Liver (tissue), 9 donors: ENCODE results near the gene HOXA7. TPM values are rescaled to one million over a fixed set of nuclear protein-coding genes. Genes with fewer than 3 reads are reported as not detected.

Experiments used
- DNase-seq: peaks from one replicate; pipeline ENCODE4 v3.0.0-alpha.2; 2017; ENCODE audit warnings: low spot score
- H3K27ac ChIP-seq, 2 donors: one replicate each; pipeline ENCODE4 v1.7.0; 2013; ENCODE audit warnings: inconsistent platforms in 2 of 2, low read length in 2 of 2, control low read depth in 1 of 2, low read depth in 1 of 2, mild to moderate bottlenecking in 1 of 2
- H3K27me3 ChIP-seq, 4 donors: one replicate each; pipeline versions ENCODE4 v1.6.1 to v1.7.0; 2013; ENCODE audit warnings: low read length in 3 of 4, inconsistent platforms in 1 of 4, mild to moderate bottlenecking in 1 of 4, moderate library complexity in 1 of 4; ENCODE audit not compliant: control insufficient read depth in 4 of 4, insufficient read depth in 4 of 4
- H3K36me3 ChIP-seq, 4 donors: one replicate each; pipeline versions ENCODE4 v1.6.1 to v1.7.0; 2013; ENCODE audit warnings: low read length in 3 of 4, mild to moderate bottlenecking in 3 of 4, low read depth in 1 of 4, moderate library complexity in 1 of 4; ENCODE audit not compliant: control insufficient read depth in 4 of 4, insufficient read depth in 3 of 4
- H3K4me1 ChIP-seq, 4 donors: one replicate each; pipeline versions ENCODE4 v1.6.1 to v1.7.0; 2013; ENCODE audit warnings: low read length in 3 of 4, mild to moderate bottlenecking in 3 of 4, moderate library complexity in 1 of 4; ENCODE audit not compliant: control insufficient read depth in 4 of 4, insufficient read depth in 4 of 4
- H3K4me3 ChIP-seq, 3 donors: one replicate each; pipeline versions ENCODE4 v1.6.1 to v1.7.0; 2013; ENCODE audit warnings: low read length in 3 of 3, control low read depth in 1 of 3, low read depth in 1 of 3, mild to moderate bottlenecking in 1 of 3
- H3K9ac ChIP-seq, 2 donors: one replicate each; pipeline ENCODE4 v1.7.0; 2013; ENCODE audit warnings: low read length in 2 of 2, mild to moderate bottlenecking in 2 of 2, moderate library complexity in 2 of 2, control low read depth in 1 of 2, low read depth in 1 of 2
- H3K9me3 ChIP-seq, 4 donors: one replicate each; pipeline versions ENCODE4 v1.6.1 to v1.7.0; 2013; ENCODE audit warnings: low read length in 3 of 4; ENCODE audit not compliant: control insufficient read depth in 4 of 4
- CTCF ChIP-seq: fragments of 150-350 bp; IDR thresholded peaks from 2 replicates; pipeline ENCODE4 v1.5.1; 2017; ENCODE audit warnings: improper control_type of control experiment, low read depth, low read length; ENCODE audit not compliant: missing input control
- EGR1 ChIP-seq, 2 donors: IDR thresholded peaks; 2 replicates each; pipeline ENCODE4 v1.6.1; 2016 to 2018; ENCODE audit warnings: antibody characterized with exemption in 2 of 2, low read depth in 2 of 2
- FOXA1 ChIP-seq: IDR thresholded peaks from 2 replicates; pipeline ENCODE4 v1.6.1; 2016; ENCODE audit warnings: antibody characterized with exemption
- GABPA ChIP-seq, 2 donors: IDR thresholded peaks in 1 of 2; conservative IDR thresholded peaks in 1 of 2; 2 replicates each; pipeline ENCODE4 v1.6.1; 2016; ENCODE audit warnings: antibody characterized with exemption in 2 of 2, mild to moderate bottlenecking in 1 of 2, moderate library complexity in 1 of 2
- HNF4A ChIP-seq, 2 donors: conservative IDR thresholded peaks; 2 replicates each; pipeline ENCODE4 v1.6.1; 2016; ENCODE audit warnings: antibody characterized with exemption in 2 of 2, mild to moderate bottlenecking in 2 of 2
- JUND ChIP-seq, 2 donors: IDR thresholded peaks; 2 replicates each; pipeline ENCODE4 v1.6.1; 2016; ENCODE audit warnings: antibody characterized with exemption in 2 of 2
- RAD21 ChIP-seq, 2 donors: IDR thresholded peaks; 2 replicates each; pipeline ENCODE4 v1.6.1; 2016; ENCODE audit warnings: antibody characterized with exemption in 2 of 2, mild to moderate bottlenecking in 2 of 2
- REST ChIP-seq: IDR thresholded peaks from 2 replicates; pipeline ENCODE4 v1.6.1; 2016; ENCODE audit warnings: antibody characterized with exemption, mild to moderate bottlenecking
- RXRA ChIP-seq, 2 donors: IDR thresholded peaks; 2 replicates each; pipeline ENCODE4 v1.6.1; 2017 to 2018; ENCODE audit warnings: antibody characterized with exemption in 2 of 2, mild to moderate bottlenecking in 1 of 2
- ZBTB33 ChIP-seq: IDR thresholded peaks from 2 replicates; pipeline ENCODE4 v1.6.1; 2016; ENCODE audit warnings: antibody characterized with exemption
- WGBS: extraction: QIAGEN DNeasy Blood & Tissue Kit; methylation state at CpG from one replicate; pipeline ENCODE4 v1.1.7; 2013; 5-methylcytosine and 5-hydroxymethylcytosine counted together
- polyA plus RNA-seq, 2 donors: library from polyadenylated mRNA; stranded (reverse) in 1 of 2; unstranded in 1 of 2; fragments of 200-250 nt in 1 of 2; fragments of >200 nt in 1 of 2; fragmentation: Nextera tagmentation in 1 of 2; extraction: Ambion mirVana in 1 of 2; gene quantifications; one replicate each; pipeline versions ENCODE4 v1.2.1 to v1.2.3, GENCODE V29; 2013 to 2015
- total RNA-seq, 2 donors: library from RNA; depleted of rRNA; stranded (reverse); fragments of >200 nt; gene quantifications; one replicate each; pipeline ENCODE4 v1.2.3, GENCODE V29; 2014
- TF ChIP-seq, protein P1 (sequence below): IDR thresholded peaks from 2 replicates; pipeline ENCODE4 v1.6.1; 2016; ENCODE audit warnings: antibody characterized with exemption
- donor health status: healthy.
- donor health status: healthy.
- donor health status: healthy.
- donor health status: healthy.
- donor health status: healthy.

HOXA7 gene
- total and polyA plus RNA-seq, 4 donors: under 0.01 to 0.05 TPM; not detected in 2

DNA sequence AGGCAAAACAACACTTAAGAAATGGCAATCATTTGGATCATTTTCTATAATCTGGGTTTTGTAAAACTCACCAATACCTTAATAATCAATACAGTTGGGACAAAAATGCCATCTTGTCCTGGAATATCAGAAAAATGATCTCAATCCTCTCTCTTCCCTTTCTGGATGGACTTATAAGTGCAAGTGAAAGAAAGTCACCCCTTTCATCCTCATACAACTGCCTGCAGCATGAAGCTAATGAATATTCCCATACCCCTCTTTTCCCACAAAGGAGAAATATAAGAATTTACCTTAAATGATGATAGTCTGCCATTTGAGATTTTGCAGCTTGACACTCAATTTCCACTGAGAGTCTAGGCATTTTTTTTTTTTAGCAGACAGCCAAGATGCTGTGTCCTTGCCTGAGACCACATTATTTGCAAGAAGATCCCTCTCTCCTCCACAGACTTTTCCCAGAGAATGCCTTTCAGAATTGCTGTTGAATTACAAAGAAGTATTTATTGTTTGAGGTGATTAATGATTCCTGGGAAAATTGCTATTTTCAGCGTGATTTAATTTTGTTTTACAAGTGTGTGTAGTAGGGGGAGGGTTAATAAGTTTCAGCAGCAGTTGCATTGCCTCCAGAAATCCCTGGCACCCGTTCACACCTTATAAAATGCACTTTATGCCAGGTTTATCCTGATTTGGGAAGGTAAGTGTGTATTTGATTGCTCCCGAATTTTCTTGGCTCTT is 29.7 kb downstream of the HOXA7 start:
- Histone ChIP-seq H3K4me3 (no peak overlapping the region), H3K36me3 (no peaks in the 10 kb centered on the region), H3K27ac (no peak overlapping the region), H3K9ac (no peak overlapping the region), H3K9me3 (peaks cover 0 to 4% (median under 1%) of the 10 kb centered on the region in 4 donors), H3K4me1 (peaks cover 7 to 14% (median 12%) of the 10 kb centered on the region in 4 donors), H3K27me3 (peaks cover 2 to 21% (median 13%) of the 10 kb centered on the region in 4 donors)
- WGBS: 25% methylated on average over 3 of the region's 3 CpGs
- no peak for TF ChIP-seq RAD21 (IDR thresholded peaks at IDR 0.05)
- TF ChIP-seq, protein P1, sequence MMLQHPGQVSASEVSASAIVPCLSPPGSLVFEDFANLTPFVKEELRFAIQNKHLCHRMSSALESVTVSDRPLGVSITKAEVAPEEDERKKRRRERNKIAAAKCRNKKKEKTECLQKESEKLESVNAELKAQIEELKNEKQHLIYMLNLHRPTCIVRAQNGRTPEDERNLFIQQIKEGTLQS: no peak
- TF ChIP-seq CTCF: no peak
- no peak for TF ChIP-seq FOXA1
- no peak for TF ChIP-seq ZBTB33
- no peak for TF ChIP-seq GABPA (IDR thresholded peaks at IDR 0.05 in 1 of 2, conservative IDR thresholded peaks at IDR 0.05 in 1 of 2)
- no peak for TF ChIP-seq HNF4A (conservative IDR thresholded peaks at IDR 0.05)
- TF ChIP-seq REST: no peak
- DNase-seq: no peak

DNA sequence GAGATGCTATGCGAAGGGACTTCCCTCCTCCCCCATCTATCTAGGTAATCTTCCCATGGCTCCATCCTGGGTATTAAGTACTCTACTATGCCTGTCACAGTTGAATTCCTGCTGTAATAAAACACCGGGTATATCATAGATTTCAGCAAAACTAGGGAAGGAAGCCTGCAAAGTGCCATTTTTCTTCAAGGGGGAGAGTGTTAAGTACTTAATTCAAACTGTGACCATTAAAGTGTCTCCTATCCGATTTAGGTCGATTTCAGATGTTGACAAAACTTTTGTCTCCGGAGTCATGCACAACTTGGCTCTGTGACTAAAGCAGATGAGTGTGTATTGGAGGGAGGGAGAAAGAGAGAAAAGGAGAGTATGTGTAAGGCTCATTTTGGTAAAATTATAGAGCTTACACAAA is 30.5 kb downstream of the HOXA7 start:
- no peak for DNase-seq
- no peak overlapping the region for H3K27ac ChIP-seq
- H3K4me1 ChIP-seq: peaks cover 7 to 16% (median 13%) of the 10 kb centered on the region in 4 donors
- peaks cover 0 to 4% (median under 1%) of the 10 kb centered on the region in 4 donors for H3K9me3 ChIP-seq
- no peak overlapping the region for H3K9ac ChIP-seq
- WGBS: 21% methylated on average over 5 of the region's 5 CpGs
- no peaks in the 10 kb centered on the region for H3K36me3 ChIP-seq
- H3K27me3 ChIP-seq: peaks cover 2 to 21% (median 10%) of the 10 kb centered on the region in 4 donors
- H3K4me3 ChIP-seq: no peak overlapping the region
- TF ChIP-seq FOXA1 (no peak), JUND (IDR thresholded peaks at IDR 0.05) (no peak), EGR1 (IDR thresholded peaks at IDR 0.05; ENCODE audit: low read depth in 2 of 2) (no peak), RXRA (IDR thresholded peaks at IDR 0.05) (no peak)
